NCI-H2227 treated with DMSO at 0.1 percent for 48 hours (cell line): ENCODE measurements around the gene MSRB3.
"Not testable (repeated sequence)": the region's sequence is repeated elsewhere in the genome, so short reads cannot be mapped to it uniquely, and the experiment has no call there.

Experiments
- DNase-seq: peaks from one replicate; lab custom pipeline; 2025; lab: John Stamatoyannopoulos, UW

MSRB3 gene

DNA sequence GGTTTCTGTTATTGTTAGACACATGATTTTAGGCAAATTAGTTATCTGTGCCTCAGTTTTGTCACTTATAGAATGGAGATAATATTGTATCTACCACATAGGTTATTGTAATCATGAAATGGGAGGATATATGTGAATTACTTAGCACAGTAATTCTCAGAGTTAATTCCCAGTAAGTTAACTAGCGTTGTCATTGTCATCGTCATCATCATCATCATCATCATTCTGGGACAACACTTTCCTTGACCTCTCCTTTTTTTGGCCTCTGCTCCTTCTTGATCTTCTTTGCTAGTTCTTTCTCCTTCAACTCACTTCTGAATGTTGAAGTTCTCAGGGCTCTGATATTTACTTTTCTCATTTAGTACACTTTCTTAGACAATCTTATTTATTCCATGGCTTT is 13.8 kb downstream of the MSRB3 start:
- DNase-seq = no peak

DNA sequence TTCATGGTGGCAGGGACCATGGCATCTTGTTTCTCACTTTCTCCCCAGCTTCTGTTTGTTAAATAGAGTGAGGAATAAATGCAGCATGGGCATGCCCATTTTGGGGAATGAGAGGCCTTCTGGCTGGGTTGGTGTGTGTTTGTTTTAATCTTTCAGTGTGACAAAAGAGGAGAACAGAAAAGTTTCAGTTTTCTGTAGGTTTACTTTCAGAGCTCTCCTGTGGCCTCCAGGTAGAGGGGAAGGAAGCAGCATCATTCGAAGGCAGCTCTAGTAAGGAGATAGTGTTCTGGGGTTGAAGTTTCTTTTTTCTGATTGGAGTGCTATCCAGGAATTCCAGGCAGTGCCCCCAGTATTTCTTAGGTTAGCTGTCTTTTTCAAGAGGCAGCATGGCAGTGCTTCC is 15.3 kb downstream of the MSRB3 start:
- DNase-seq = no peak

DNA sequence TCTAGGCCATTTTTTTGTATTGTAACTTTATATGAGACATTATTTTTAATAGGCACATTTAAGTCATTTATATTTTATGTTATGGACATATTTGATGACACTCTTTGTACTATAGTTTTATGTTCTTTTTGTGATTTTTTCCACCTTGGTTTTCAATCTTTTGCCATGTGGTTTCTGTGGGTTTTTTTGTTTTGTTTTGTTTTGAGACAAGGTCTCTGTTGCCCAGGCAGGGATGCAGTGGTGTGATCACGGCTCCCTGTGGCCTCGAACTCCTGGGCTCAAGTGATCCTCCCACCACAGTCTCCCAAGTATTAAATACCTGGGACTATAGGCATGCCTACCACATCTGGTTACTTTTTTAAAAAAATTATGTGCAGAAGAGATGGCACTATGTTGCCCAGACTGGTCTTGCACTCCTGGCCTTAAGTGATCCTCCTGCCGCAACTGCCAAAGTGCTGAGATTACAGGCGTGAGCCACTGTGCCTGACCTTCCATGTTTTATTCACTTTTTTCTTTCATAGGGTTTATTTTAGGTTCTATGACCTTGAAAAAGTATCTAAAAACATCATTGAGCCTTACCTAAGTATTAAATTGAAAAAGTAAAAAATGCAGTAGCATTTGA is 16.3 kb downstream of the MSRB3 start:
- DNase-seq = no peak

DNA sequence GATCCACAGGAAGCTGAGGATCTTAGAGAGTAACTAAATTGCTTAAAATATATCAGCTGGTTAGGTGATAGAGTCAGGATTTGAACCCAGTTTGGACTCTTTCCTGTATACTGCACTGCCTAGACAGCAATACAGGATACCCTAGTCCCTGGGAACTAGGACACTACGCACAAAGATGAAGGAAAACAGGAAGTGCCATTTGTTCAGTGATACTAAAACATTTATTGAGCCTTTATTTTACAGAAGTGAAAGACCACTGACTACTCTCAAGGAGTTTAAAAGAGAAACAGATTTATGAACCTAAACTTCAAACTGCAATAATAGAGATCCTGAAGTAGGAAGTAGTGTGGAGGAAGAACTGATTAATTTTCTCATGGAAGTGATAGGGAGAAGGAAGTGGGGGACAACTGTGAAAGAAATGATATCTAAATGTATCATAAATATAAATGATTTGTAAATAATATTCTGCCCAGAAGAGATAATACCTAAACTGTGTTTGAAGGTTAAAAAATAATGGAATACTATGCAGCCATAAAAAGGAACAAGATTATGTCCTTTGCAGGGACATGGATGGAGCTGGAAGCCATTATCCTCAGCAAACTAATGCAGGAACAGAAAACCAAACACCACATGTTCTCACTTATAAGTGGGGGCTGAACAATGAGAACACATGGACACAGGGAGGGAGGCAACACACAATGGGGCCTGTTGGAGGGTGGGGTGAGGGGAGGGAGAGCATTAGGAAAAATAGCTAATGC is 18.2 kb downstream of the MSRB3 start:
- DNase-seq = no peak

DNA sequence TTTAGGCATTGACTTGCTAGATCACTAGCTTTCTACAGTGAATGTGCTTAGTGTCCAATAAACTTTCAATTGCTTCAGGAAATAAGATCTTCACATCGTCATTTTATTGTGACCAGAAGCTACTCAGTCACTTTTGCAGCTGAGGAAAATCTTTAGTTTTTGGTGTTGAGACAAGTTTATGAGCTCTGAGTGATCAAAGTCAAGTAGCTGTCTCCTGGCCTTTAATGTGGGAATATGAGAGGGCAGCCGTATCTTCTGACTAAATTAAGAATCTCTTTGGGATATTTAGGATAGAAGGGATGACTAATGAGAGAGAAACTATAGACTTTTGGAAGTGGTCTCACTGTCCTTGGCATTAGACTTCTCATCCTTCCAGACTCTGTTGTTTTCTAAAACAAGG is 21.6 kb downstream of the MSRB3 start:
- no peak for DNase-seq

DNA sequence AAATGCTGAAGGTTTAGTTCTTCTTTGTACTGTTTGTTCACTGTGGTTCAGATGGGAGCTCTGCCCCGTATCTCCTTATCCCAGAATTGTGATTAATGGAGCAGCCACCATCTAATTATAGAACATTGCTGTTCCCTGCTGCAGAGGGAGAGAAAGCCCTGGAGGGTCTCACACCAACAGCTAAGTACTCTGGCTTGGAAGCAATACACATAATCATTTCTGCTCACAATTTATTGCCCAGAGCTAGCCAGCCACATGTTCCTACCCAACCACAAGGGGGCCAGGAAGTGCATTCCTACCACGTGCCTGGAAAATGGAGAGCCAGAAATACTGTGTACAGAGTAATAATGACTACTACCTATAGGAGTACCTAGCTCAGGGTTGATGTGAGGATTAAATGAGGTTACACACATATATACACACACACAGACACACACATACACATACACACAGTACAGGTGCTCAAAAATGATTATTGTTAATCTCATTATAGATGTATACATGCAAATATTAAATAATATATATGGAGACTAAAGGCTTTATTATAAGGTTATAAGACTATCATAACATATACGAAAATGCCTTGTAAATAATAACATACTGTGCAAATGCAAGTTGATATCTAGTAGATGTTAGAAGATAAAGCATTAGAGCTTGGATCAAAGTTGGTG is 22.3 kb downstream of the MSRB3 start:
- no peak for DNase-seq

DNA sequence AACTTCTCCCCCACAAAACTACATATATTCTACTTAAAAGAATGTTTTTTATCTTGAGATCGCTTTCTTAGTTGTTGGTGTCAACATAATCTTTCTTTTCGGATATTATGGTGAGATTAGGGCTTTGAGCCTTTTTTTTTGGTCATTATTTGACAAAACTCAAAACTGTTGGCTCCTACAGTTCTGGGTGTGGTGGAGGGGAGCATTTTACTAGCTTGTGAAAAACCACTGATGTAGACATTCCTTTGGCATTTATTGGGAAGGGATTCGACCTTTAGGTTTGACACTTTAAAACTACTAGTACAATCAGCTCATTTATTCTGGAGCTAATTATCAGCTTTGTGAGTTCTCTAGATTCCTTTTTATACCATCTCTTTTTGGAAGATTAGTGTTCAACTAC is 24.4 kb downstream of the MSRB3 start:
- DNase-seq = no peak

DNA sequence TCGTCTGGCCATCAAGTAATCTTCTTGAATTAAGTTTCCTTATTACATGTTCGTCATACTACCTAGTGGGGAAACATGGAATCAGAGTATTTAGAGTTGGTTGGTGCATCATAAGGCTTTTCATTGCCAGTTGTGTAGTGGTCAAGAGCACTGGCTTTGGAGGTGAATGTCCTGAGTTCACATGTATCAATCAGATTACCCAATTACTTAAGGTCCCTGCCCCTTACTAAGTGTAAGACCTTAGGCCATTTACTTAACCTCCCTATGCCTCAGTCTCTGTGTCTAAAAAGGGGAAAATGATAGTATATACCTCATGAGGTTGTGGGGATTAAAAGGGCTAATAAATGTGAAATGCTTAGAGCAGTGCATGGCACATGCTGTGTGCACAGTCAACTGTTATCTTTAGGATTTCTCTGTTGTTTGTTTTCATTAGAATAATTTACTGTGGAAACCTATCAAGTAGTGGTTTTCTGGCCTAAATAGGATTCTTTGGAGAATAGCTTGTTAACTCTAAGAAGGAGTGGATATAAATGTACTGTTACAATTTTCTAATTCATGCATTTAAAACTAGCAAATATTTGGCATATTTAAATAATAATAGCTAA is 27.0 kb downstream of the MSRB3 start:
- DNase-seq = no peak

DNA sequence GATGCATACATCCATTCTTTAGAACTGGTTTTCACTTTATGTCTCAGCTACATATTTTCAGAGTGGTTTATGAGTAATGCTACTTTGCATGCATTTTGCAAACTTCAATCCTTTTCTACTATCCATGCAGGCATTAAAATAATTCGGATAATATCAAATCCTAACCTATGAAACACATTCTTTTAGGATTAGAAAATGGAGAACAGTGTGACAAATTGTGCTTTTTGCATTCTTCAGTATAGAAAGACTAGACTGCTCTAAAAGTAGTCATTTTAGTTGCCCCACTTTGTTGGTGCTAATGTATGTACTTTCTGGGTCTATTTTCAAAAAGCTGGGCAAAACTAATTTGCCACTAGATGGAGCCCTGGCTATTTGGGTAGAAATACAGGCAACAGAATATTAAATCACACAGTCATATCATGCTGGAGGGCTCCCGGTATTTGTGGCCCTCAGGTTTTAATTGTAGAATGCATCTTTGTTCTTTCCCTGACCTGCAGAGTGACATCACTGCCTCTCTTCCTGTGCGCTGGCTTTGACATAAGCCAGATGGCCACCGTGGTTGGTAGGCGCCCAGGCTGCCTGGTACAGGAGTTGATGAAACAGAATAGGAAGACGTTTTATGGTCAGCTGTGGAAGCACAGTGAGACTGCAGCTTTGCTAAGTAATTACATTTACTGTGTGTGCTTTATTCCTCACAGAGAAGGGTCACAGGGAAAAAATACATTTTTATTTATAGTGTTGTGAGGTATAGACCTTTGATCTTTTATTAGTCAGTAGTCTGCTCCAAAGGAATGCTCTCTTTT is 28.1 kb downstream of the MSRB3 start:
- peak; percentile 43 for DNase-seq

DNA sequence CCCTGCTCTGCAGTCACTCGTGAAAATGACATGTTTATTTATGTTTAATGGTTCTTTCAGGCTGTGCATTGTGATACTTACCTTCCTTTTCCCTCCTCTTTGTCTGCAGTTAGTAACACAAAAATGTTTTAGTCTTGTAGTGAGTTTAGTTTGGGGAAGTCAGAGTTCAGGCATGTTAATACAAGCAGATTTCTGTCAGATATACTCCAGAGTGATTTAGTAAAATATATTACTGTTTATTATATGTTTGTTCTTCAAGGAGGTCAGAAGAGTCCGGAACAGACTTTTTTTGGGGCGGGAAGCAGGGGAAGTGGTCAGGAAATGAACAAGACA is 28.7 kb downstream of the MSRB3 start:
- DNase-seq = no peak

DNA sequence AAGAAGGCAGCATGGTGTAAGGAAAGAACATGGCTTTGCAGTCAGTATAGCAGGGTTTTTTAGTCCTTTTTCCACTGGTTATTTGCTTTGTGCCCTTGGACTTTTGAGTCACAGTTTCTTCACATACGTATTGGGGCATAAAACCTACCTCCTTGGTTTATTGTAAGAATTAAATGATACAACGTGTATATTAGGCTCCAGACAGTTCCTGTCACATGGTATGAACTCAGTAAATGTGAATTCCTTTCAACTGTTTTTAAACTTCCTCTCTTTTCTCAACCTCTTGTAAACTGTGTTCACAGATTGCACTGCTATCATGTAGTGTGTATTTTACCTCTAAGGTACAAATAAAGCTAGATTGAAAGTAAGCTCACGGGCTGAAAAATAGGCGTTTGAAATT is 29.5 kb downstream of the MSRB3 start:
- no peak for DNase-seq

DNA sequence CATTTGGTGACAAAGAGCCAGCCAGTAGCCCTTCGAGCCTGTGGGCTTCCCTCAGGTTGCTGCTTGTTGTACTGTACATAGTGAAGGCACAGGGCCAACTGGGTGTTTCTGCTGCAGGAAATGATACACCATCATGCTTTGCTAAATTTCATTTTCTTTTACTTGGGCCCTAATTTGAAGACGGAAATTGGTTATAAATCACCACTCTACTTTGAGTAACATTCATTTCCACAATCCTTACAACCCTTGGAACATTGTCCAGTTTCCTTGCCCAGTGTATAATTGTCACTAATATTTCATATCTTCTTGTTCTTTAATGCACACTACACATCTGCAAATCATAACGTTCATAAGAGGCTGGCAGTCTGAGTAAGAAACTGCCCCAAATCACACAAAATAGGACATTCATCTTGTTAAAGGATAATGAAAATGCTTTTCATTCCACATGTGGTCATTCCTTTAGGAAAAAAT is 30.2 kb downstream of the MSRB3 start:
- no peak for DNase-seq

DNA sequence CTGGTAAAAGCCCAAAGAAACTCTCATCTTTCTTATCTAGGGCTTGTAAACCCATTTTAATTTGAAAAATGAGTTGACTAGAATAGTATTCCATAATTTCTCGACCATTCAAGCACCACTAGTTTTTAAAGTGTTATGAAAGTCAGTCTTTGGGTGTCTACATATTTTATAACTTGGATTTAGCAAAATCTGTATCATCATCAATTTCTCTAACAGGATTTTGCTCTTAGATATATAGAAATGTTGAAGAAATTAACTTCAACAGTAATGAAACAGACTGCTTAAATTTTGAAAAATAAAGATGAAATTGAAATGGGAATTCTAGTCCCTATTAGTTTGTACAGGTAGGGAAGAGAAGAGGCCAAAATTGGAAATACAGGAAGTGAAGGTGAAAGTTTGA is 32.8 kb downstream of the MSRB3 start:
- no peak for DNase-seq

DNA sequence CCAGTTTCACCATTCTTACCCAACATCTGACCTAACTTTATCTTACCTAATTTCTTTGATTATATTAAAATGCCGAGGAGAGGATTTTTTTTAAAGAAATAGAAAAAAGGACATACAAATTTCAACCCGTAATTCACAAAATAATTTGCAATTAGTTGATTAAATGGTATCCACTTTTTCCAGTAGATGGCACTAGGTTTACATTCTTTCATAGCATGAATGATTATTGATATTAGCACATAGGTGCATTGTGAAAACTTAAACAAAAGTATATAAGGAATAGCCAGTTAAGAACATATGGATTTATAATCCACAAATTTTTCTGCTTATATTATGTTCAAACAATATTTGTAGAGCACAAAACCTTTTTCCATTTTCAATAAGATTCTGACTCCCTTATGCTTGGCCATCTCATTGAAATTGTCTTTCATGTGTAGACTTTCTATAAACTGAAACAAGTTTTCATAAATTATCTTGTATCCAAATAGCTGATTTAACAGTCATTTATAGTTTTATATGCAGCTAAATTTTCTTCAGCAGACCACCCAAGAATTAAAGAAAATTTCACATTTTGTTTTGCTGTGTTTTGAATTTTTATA is 35.3 kb downstream of the MSRB3 start:
- DNase-seq = peak; percentile 45

DNA sequence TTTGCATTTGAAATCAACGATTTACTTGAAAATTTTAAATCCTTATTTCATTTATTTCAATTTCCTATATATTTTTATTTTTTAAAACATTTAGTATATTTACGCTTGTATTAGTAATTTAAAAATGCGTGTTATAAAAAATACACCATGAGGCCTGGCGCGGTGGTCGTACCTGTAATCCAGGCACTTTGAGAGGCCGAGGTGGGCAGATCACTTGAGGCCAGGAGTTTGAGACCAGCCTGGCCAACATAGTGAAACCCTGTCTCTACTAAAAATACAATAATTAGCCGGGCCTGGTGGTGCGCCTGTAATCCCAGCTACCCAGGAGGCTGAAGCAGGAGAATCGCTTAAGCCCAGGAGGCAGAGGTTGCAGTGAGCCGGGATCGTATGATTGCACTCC is 36.8 kb downstream of the MSRB3 start:
- not testable (repeated sequence) for DNase-seq

DNA sequence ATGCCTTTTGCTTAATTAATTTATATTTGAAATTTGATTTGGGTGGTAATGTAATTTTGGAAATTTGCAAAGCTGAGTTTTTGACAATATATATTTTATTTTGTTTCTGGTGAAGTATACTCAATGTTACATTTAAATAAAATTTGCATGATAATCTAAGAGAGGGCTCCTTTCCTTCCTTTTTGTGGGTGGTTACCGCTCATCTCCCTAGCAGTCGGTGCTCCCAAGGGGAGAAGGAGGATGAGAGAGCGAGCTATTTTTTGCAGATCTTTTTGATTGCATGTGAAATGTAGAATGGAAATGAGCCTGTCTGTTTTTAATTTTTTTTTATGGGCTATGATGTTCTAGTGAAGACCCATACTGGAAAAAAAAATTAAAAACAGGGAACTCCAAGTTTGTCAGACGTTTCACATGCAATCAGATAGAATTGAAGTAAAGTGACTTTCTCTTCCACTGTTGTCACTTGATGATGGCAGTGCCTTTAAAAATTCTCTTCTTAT is 39.8 kb downstream of the MSRB3 start:
- no peak for DNase-seq

DNA sequence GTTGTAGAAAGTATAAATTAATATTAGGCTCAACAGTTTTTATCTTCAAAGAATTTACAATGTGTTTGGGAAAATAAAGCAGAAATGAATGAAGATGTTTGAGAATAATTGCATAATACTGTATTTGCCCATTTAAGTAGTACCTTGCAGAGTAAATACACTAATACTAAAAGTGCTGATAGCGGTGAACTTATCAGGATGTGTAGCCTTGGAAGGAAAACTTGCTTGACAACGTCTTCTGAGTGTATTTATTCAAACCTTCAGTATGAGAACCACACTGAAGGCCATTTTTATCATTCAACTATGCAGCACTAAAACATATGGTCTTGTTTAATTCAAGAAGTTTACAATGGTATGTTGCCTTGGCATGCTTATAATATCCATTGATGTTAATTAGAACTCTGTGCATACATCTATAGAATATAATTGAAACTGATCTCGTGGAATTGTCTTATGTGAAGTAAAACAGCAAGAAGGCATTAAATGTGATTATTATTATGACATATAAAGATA is 41.3 kb downstream of the MSRB3 start:
- DNase-seq = no peak

DNA sequence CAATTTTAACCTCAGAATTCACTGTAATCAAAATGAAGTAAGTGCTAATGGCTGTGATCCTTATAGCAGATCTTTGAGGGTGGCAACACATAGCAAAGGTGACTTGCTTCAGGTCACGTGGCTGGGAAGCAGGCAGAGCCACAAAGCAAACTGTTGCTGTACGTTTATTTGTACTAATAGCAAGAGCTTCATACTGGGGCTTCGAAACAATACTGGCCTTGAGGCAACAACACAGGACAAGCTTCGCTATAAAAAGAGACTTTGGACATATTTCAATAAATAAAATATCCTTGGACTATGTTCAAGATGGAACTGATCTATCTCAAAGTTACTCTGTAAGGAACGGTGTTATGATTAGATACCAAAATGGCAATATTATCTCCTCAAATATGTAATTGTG is 44.6 kb downstream of the MSRB3 start:
- DNase-seq = no peak

DNA sequence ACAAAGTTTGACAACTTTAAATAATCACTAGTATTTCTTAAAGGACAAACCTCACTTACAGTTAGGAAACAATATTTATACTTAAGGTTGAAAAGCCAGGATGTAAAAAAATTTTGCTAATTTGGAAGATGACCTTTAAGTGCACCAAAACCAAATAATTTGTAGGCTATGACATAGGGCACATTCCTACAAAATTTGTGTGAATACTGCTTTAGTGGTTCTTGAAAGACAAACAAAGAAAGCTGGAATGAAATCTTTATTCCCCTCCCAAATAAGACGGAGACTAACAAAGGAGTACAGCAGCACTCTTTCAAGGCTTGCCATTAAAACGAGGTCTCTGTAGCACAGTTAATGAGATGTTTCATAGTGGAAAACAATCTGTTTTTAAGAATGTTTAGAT is 45.6 kb downstream of the MSRB3 start:
- no peak for DNase-seq

DNA sequence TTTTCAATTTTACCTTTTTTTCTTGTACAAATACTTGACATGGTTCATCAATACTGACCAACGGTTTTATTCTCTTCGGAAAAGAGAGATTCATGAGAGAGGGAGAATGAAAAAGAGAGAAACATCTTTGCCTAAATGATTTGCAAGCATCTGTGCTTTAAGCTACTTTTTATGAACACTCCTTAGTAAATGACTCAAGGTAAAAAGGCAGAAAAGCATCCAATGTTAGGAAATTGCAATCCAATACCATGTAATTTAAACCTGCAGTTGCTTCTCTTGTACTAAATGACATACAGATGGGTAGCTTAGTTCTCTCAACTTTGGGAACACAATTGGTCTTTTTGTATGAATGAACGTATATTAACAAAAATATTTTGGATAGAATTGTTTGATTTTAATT is 46.1 kb downstream of the MSRB3 start:
- no peak for DNase-seq

DNA sequence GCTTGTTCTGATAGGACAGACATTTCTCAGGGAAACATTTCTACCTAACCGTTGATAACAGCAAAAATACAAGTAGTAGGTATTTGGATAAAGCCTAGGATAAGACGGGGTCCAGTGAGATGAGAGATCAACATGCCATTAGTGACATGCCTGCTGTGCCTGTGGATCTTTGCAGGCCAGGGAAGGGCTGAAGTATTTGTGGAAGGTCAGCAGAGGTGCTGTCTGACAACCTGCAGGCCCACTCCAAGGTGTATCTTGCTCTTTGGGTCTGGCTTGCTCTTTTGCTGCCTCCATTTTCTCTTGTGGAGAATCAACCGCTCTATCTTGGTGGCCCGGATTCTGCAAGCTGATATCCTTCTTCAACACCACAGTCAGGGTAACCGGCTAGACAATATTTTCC is 46.7 kb downstream of the MSRB3 start:
- no peak for DNase-seq
